GM18511 (cell line): Measurements from ENCODE around the gene NAGPA.
"Not testable (repeated sequence)": the region's sequence is repeated elsewhere in the genome, so short reads cannot be mapped to it uniquely, and the experiment has no call there.

Source experiments
- ATAC-seq: cut with Tn5 transposase; IDR thresholded peaks from one replicate; pipeline ENCODE4 v1.9.1; 2021; ENCODE audit warnings: mild to moderate bottlenecking, moderate library complexity; ENCODE audit not compliant: unreplicated experiment

Gene NAGPA

GRCh38 chr16:5033256-5034166 lies at the start of gene NAGPA:
Gene NAGPA, minus strand, starts transcription at chr16:5033935. Its CDS starts 21 bp downstream, at chr16:5033914.
- ATAC-seq: peak; percentile 96

GRCh38 chr16:5080996-5081395 lies 47.3 kb upstream of the NAGPA start:
- ATAC-seq: not testable (repeated sequence)

GRCh38 chr16:5080461-5080860 lies 46.7 kb upstream of the NAGPA start:
- ATAC-seq: not testable (repeated sequence)

- ATAC-seq: no peak
These were observed 44.9 kb upstream of the NAGPA start for GRCh38 chr16:5078626-5079025.

- ATAC-seq: no peak
These were observed 43.6 kb upstream of the NAGPA start for GRCh38 chr16:5077304-5077703.

- ATAC-seq: no peak
These were observed 41.9 kb upstream of the NAGPA start for GRCh38 chr16:5075637-5076036.

- not testable (repeated sequence) for ATAC-seq
These were observed 40.0 kb upstream of the NAGPA start for GRCh38 chr16:5073771-5074170.

GRCh38 chr16:5073279-5073629 lies 39.5 kb upstream of the NAGPA start:
- no peak for ATAC-seq

GRCh38 chr16:5072334-5073278 lies 38.9 kb upstream of the NAGPA start:
- ATAC-seq: peak; percentile 13

- peak; percentile 88 for ATAC-seq
These were observed 38.1 kb upstream of the NAGPA start, which contains the start of gene ALG1 for GRCh38 chr16:5071681-5072333. Gene ALG1, plus strand, starts transcription at chr16:5071843. Its CDS starts 7 bp downstream, at chr16:5071850.

GRCh38 chr16:5071341-5071680 lies 37.6 kb upstream of the NAGPA start:
- ATAC-seq: no peak

- no peak for ATAC-seq
These were observed 36.9 kb upstream of the NAGPA start for GRCh38 chr16:5070431-5071186.

GRCh38 chr16:5069854-5070253 lies 36.1 kb upstream of the NAGPA start:
- ATAC-seq: no peak

GRCh38 chr16:5069048-5069447 lies 35.3 kb upstream of the NAGPA start:
- no peak for ATAC-seq

GRCh38 chr16:5066511-5066910 lies 32.8 kb upstream of the NAGPA start:
- ATAC-seq: no peak

GRCh38 chr16:5065813-5066212 lies 32.1 kb upstream of the NAGPA start, which contains the start of gene C16orf89:
Gene C16orf89, minus strand, starts transcription at chr16:5065956. Its CDS starts 48 bp downstream, at chr16:5065908.
- no peak for ATAC-seq

GRCh38 chr16:5065326-5065725 lies 31.6 kb upstream of the NAGPA start:
- no peak for ATAC-seq

GRCh38 chr16:5064915-5065314 lies 31.2 kb upstream of the NAGPA start:
- no peak for ATAC-seq

GRCh38 chr16:5062790-5063765 lies 29.3 kb upstream of the NAGPA start:
- no peak for ATAC-seq
